ENCODE data around the gene FETUB.

GRCh38 chr3:186612065-186612464 is 28.1 kb upstream of the FETUB start:
- TF ChIP-seq, protein P1, sequence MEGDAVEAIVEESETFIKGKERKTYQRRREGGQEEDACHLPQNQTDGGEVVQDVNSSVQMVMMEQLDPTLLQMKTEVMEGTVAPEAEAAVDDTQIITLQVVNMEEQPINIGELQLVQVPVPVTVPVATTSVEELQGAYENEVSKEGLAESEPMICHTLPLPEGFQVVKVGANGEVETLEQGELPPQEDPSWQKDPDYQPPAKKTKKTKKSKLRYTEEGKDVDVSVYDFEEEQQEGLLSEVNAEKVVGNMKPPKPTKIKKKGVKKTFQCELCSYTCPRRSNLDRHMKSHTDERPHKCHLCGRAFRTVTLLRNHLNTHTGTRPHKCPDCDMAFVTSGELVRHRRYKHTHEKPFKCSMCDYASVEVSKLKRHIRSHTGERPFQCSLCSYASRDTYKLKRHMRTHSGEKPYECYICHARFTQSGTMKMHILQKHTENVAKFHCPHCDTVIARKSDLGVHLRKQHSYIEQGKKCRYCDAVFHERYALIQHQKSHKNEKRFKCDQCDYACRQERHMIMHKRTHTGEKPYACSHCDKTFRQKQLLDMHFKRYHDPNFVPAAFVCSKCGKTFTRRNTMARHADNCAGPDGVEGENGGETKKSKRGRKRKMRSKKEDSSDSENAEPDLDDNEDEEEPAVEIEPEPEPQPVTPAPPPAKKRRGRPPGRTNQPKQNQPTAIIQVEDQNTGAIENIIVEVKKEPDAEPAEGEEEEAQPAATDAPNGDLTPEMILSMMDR (conservative IDR thresholded peaks at IDR 0.05; ENCODE audit: low read depth, low read length), result no peak
- TF ChIP-seq EZH2 (IDR thresholded peaks at IDR 0.05; ENCODE audit: low read length, unreplicated experiment), result no peak

All from PC-3 (cell line).